Eye (tissue), 1 donor: Measurements from ENCODE around the gene RAB40C.

ENCODE experiments used
- DNase-seq: peaks from one replicate; pipeline ENCODE4 v3.0.0-alpha.2; 2015

The RAB40C gene

GRCh38 chr16:648781-649589, 59.1 kb downstream of the RAB40C start, which contains the start of gene WDR90:
TSS of gene WDR90 (plus strand) at chr16:649365. CDS start at chr16:649417, 52 bp downstream.
- peak; percentile 96 for DNase-seq

DNA sequence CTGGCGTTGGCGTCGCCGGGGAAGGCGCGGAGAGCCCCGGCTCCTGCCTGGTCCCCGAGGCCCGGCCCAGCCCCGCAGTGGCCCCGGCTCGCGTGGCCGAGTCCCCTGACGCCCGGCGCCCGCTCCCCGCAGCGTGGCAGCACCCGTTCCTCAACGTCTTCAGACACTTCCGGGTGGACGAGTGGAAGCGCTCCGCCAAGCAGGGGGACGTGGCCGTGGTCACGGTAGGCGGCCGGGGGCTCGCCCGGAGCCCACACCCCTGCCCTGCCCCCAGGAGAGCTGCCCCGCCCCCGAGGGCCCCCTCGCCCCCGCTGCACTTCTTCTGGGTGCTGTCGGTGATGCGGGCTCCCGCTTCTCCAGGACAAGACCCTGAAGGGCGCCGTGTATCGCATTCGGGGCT, 59.8 kb downstream of the RAB40C start:
- DNase-seq = no peak

- DNase-seq = no peak
Observed at GRCh38 chr16:651844-652243, 62.0 kb downstream of the RAB40C start.

DNA sequence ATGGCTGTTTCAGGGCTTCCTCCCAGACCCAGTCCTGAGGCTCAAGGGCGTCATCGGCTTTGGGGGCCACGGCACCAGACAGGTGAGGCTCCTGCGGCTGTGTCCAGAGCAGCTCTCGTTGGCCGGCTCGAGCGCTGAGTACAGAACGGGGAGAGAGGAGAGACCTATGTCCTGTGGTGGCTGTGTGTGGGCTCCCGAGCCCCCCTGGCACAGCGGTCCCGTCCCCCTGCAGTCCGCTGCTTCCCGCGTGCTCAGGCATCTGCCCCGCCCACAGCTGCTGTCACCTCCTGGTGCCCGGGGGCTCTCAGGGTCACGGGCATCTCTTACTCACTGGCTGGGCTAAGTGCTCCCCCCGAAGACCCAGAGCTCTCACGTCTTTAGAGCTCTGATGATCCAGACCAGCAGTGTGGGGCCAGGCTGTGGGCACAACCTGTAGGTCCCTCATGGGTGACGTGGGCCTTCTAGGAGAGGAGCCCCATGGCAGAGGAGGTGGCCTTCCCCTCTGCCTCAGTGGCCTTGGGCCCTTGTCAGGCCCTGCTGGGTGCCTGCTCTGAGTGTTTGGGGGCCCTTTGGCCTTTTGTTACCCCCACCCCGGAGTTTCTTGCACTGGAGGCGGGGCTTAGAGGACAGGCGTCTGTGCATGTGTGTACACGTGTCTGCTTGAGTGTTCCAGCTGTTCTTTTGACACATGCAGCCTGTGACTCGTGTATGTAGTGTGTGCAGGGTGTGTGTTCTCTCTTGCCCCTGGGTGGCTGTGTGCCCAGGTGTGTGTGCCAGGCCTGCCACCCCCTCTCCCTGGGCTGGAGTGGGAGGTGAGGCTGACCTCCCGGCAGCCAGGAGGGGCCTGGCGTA, 62.8 kb downstream of the RAB40C start:
- DNase-seq = no peak

GRCh38 chr16:654034-654433, 64.2 kb downstream of the RAB40C start:
- DNase-seq = no peak

GRCh38 chr16:657487-657886, 67.6 kb downstream of the RAB40C start:
- DNase-seq = no peak

GRCh38 chr16:658679-659571, 69.1 kb downstream of the RAB40C start:
- no peak for DNase-seq

GRCh38 chr16:659618-660017, 69.8 kb downstream of the RAB40C start:
- DNase-seq = no peak

DNA sequence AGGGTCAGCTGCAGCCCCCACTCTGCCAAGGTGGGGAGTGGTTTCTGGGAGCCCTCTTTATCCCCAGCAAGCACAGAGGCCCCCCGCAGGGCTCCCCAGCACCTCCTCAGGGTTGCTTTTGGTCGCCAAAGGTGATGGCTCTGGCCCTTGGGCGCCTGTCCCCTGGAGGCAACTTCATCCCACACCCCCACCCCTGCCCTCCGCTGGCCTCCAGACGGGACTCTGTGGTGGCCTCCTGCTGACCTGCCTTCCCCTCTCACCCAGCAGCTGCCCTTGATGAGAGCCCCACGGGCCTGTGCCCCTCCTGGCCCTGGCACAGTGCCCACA, 70.2 kb downstream of the RAB40C start:
- no peak for DNase-seq

GRCh38 chr16:660459-661183, 70.8 kb downstream of the RAB40C start:
- peak; percentile 92 for DNase-seq

DNA sequence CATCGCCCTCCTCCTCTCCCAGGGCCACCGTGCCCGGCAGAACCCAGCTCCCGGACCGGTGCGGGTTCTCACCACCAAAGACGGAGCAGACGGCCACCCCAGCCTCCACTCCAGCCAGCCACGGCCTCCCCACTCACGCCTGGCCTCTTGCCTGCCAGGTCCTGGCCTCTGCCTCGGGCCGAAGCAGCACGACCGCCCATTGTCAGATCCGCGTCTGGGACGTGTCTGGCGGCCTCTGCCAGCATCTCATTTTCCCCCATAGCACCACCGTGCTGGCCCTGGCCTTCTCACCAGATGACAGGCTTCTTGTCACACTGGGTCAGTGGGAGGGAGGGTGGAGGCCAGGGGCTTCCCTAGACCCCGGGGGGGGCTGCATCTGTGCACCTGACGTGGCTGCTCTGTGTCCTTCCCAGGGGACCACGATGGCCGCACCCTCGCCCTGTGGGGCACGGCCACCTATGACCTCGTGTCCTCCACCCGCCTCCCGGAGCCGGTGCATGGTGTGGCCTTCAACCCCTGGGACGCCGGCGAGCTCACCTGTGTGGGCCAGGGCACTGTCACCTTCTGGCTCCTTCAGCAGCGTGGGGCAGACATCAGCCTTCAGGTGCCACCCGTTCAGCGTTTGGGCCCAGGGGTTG, 71.4 kb downstream of the RAB40C start:
- no peak for DNase-seq

- no peak for DNase-seq
Observed at GRCh38 chr16:662095-662494, 72.2 kb downstream of the RAB40C start.

GRCh38 chr16:662597-662996, 72.7 kb downstream of the RAB40C start:
- no peak for DNase-seq

DNA sequence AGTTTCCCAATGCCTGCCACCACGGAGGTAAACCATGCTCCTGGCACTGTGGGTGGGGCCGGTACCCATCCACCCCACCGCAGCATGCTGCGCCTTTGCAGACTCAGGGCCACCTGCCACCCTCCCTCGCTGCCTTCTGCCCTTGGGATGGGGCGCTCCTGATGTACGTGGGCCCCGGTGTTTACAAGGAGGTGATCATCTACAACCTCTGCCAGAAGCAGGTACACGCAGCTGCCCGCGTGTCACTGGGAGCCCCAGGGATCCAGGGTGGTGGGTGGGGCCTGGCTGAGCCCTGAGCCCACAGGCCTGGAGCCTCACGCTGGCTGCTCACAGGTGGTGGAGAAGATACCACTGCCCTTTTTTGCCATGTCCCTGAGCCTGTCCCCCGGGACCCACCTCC, 76.7 kb downstream of the RAB40C start:
- no peak for DNase-seq

DNA sequence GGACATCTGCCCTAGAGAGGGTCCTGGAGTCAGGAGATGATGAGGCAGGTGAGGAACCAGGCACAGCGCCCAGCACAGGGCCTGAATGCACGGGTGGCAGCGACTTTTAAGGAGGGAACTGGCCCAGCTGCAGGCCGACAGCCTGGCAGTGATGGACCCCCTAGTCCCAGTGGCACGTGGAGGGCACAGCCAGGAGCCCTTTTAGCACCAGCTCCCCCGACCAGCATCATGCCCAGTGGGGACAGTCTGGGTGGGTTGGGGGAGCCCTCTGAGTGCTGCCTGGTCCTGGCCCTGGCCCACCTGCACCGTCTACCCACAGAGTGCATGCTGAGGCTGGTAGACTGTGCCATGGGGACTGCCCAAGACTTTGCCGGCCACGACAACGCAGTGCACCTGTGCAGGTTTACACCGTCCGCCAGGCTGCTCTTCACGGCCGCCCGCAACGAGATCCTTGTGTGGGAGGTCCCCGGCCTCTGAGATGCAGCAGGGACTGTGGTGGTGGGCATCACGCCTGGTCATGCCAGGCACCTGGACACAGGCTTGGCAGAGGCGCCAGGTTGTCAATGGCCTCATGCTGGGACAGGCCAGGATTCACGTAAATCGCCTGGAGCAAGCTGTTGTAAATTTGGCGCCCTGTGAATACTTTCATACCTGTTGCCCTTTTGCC, 77.4 kb downstream of the RAB40C start:
- no peak for DNase-seq

- DNase-seq = peak; percentile 95
Observed at GRCh38 chr16:667780-668518, 78.1 kb downstream of the RAB40C start, which contains the start of gene RHOT2. TSS of gene RHOT2 (plus strand) at chr16:668132. CDS start at chr16:668200, 68 bp downstream.

GRCh38 chr16:668519-669171, 78.8 kb downstream of the RAB40C start:
- peak; percentile 13 for DNase-seq

- no peak for DNase-seq
Observed at GRCh38 chr16:669666-670065, 79.8 kb downstream of the RAB40C start.

GRCh38 chr16:670485-671352, 80.9 kb downstream of the RAB40C start:
- DNase-seq = no peak
